Neuronal stem cell (in vitro differentiated cells): ENCODE measurements around the gene VWA5B2.

Source experiments
- DNase-seq: peaks from one replicate; pipeline ENCODE4 v3.0.0-alpha.2; 2013; ENCODE audit warnings: low spot score
- H2AFZ ChIP-seq: one replicate; pipeline ENCODE4 v1.6.1; 2013; ENCODE audit warnings: mild to moderate bottlenecking, low read length, inconsistent platforms
- H2AK5ac ChIP-seq: 2 replicates; pipeline ENCODE4 v1.6.1; 2013; ENCODE audit warnings: low read depth, mild to moderate bottlenecking, inconsistent platforms, low read length, moderate library complexity, mixed read lengths
- H2BK120ac ChIP-seq: 2 replicates; pipeline ENCODE4 v1.6.1; 2013; ENCODE audit warnings: low read depth, mild to moderate bottlenecking, inconsistent platforms, low read length, moderate library complexity, mixed read lengths
- H2BK12ac ChIP-seq: one replicate; pipeline ENCODE4 v1.6.1; 2013; ENCODE audit warnings: low read length, inconsistent platforms
- H2BK15ac ChIP-seq: 2 replicates; pipeline ENCODE4 v1.6.1; 2013; ENCODE audit warnings: mild to moderate bottlenecking, low read length, inconsistent platforms, mixed read lengths
- H2BK5ac ChIP-seq: one replicate; pipeline ENCODE4 v1.6.1; 2013; ENCODE audit warnings: inconsistent platforms, mild to moderate bottlenecking, low read length, moderate library complexity
- H3K14ac ChIP-seq: one replicate; pipeline ENCODE4 v1.6.1; 2013; ENCODE audit warnings: low read length, inconsistent platforms
- H3K18ac ChIP-seq: 2 replicates; pipeline ENCODE4 v1.6.1; 2013; ENCODE audit warnings: low read length, inconsistent platforms
- H3K23ac ChIP-seq: 2 replicates; pipeline ENCODE4 v1.6.1; 2013; ENCODE audit warnings: low read depth, mild to moderate bottlenecking, mixed read lengths, low read length, inconsistent platforms; ENCODE audit not compliant: poor library complexity
- H3K27ac ChIP-seq: replicated peaks from 3 replicates; pipeline ENCODE4 v1.5.1; 2013; ENCODE audit warnings: low read length, inconsistent platforms
- H3K27me3 ChIP-seq, 3 experiments: 2 replicates each; pipeline ENCODE4 v1.6.1; 2013; ENCODE audit warnings: low read length in 3 of 3, mild to moderate bottlenecking in 2 of 3, inconsistent platforms in 1 of 3, low read depth in 1 of 3, mixed read lengths in 1 of 3, moderate library complexity in 1 of 3; ENCODE audit not compliant: control insufficient read depth in 3 of 3, insufficient read depth in 3 of 3
- H3K36me3 ChIP-seq, 2 donors: replicated peaks in 1 of 2; 2 replicates each; pipeline ENCODE4 v1.6.1; 2013; ENCODE audit warnings: low read length in 2 of 2; ENCODE audit not compliant: control insufficient read depth in 2 of 2, insufficient read depth in 2 of 2
- H3K4ac ChIP-seq: 2 replicates; pipeline ENCODE4 v1.6.1; 2013; ENCODE audit warnings: inconsistent platforms, mild to moderate bottlenecking, low read length, moderate library complexity
- H3K4me1 ChIP-seq, 2 donors: 1 replicate in 1 of 2; 2 replicates in 1 of 2; pipeline ENCODE4 v1.6.1; 2013; ENCODE audit warnings: low read length in 2 of 2, low read depth in 1 of 2; ENCODE audit not compliant: control insufficient read depth in 2 of 2, insufficient read depth in 1 of 2
- H3K4me2 ChIP-seq: one replicate; pipeline ENCODE4 v1.6.1; 2013; ENCODE audit warnings: mild to moderate bottlenecking, low read length, inconsistent platforms; ENCODE audit not compliant: insufficient read depth, poor library complexity, severe bottlenecking
- H3K4me3 ChIP-seq, 2 donors: 2 replicates each; pipeline ENCODE4 v1.5.1; 2013; ENCODE audit warnings: low read length in 2 of 2, mild to moderate bottlenecking in 2 of 2, inconsistent platforms in 1 of 2, moderate library complexity in 1 of 2
- H3K79me1 ChIP-seq: one replicate; pipeline ENCODE4 v1.6.1; 2013; ENCODE audit warnings: low read depth, mild to moderate bottlenecking, inconsistent platforms, low read length, moderate library complexity
- H3K9ac ChIP-seq: one replicate; pipeline ENCODE4 v1.6.1; 2013; ENCODE audit warnings: mild to moderate bottlenecking, low read depth, low read length, inconsistent platforms; ENCODE audit not compliant: poor library complexity
- H3K9me3 ChIP-seq, 2 donors: replicated peaks in 1 of 2; 2 replicates each; pipeline versions ENCODE3 to v1.6.1; 2013; ENCODE audit warnings: low read length in 2 of 2, mild to moderate bottlenecking in 2 of 2, inconsistent platforms in 1 of 2, low read depth in 1 of 2, mixed read lengths in 1 of 2, moderate library complexity in 1 of 2; ENCODE audit not compliant: control insufficient read depth in 2 of 2, insufficient read depth in 1 of 2
- H4K8ac ChIP-seq: one replicate; pipeline ENCODE4 v1.6.1; 2013; ENCODE audit warnings: low read depth, mild to moderate bottlenecking, inconsistent platforms, low read length, moderate library complexity
- H4K91ac ChIP-seq: one replicate; pipeline ENCODE4 v1.6.1; 2013; ENCODE audit warnings: low read length, low read depth, mild to moderate bottlenecking, inconsistent platforms; ENCODE audit not compliant: poor library complexity
- WGBS, 2 donors: extraction: QIAGEN DNeasy Blood & Tissue Kit; methylation state at CpG; one replicate each; pipeline ENCODE4 v1.1.7; 2013; ENCODE audit warnings: missing lambda C conversion rate in 2 of 2, mixed read lengths in 1 of 2; ENCODE audit not compliant: insufficient read length in 2 of 2, insufficient replicate concordance in 1 of 2; ENCODE audit errors: extremely low coverage in 2 of 2; 5-methylcytosine and 5-hydroxymethylcytosine counted together

The VWA5B2 gene

GRCh38 chr3:184230081-184230602 is 757 bp downstream of the VWA5B2 start:
- no peak for DNase-seq
- H3K36me3 ChIP-seq: no peaks in the 10 kb centered on the region
- H2AK5ac ChIP-seq: peak overlapping the region; percentile 75
- H4K8ac ChIP-seq: no peak overlapping the region
- peaks cover 2% of the 10 kb centered on the region for H3K79me1 ChIP-seq
- H2BK12ac ChIP-seq: no peak overlapping the region
- H3K4me3 ChIP-seq: peak overlapping the region; percentile 46 to 68
- H3K9me3 ChIP-seq: peaks cover 0 to 2% of the 10 kb centered on the region in 2 donors
- peak overlapping the region; percentile 73 for H3K23ac ChIP-seq
- H3K18ac ChIP-seq: peak overlapping the region; percentile 89
- no peak overlapping the region for H2BK5ac ChIP-seq
- peak overlapping the region; percentile 82 for H3K14ac ChIP-seq
- H2AFZ ChIP-seq: peak overlapping the region; percentile 97
- no peak overlapping the region for H2BK15ac ChIP-seq
- WGBS, 2 donors: no CpG with 5 or more reads among the region's 61 CpGs
- H3K27ac ChIP-seq: no peak overlapping the region
- no peak overlapping the region for H3K9ac ChIP-seq
- peak overlapping the region; percentile 80 for H3K4me2 ChIP-seq
- no peak overlapping the region for H3K4ac ChIP-seq
- peaks cover 31 to 91% (median 56%) of the 10 kb centered on the region in 3 experiments for H3K27me3 ChIP-seq
- peaks cover 4 to 6% of the 10 kb centered on the region in 2 donors for H3K4me1 ChIP-seq
- no peak overlapping the region for H4K91ac ChIP-seq
- no peak overlapping the region for H2BK120ac ChIP-seq

GRCh38 chr3:184230603-184231528 is 1.5 kb downstream of the VWA5B2 start:
- H4K8ac ChIP-seq: no peak overlapping the region
- no peak overlapping the region for H3K27ac ChIP-seq
- H3K4me3 ChIP-seq: peak overlapping the region in 1 of 2 donors; percentile 68
- no peak overlapping the region for H3K9ac ChIP-seq
- peak overlapping the region; percentile 73 for H3K23ac ChIP-seq
- H3K18ac ChIP-seq: peak overlapping the region; percentile 80
- H2BK5ac ChIP-seq: no peak overlapping the region
- H2AFZ ChIP-seq: peak overlapping the region; percentile 97
- H3K79me1 ChIP-seq: peaks cover 2% of the 10 kb centered on the region
- no peaks in the 10 kb centered on the region for H3K36me3 ChIP-seq
- H4K91ac ChIP-seq: no peak overlapping the region
- H2BK15ac ChIP-seq: no peak overlapping the region
- H3K4me2 ChIP-seq: peak overlapping the region; percentile 80
- peaks cover 31 to 94% (median 56%) of the 10 kb centered on the region in 3 experiments for H3K27me3 ChIP-seq
- no CpG with 5 or more reads among the region's 79 CpGs for WGBS, 2 donors
- no peak overlapping the region for H2BK12ac ChIP-seq
- H3K9me3 ChIP-seq: peaks cover 0 to 2% of the 10 kb centered on the region in 2 donors
- H3K4me1 ChIP-seq: peaks cover 4 to 7% of the 10 kb centered on the region in 2 donors
- no peak overlapping the region for H2BK120ac ChIP-seq
- H2AK5ac ChIP-seq: peak overlapping the region; percentile 75
- H3K14ac ChIP-seq: peak overlapping the region; percentile 82
- H3K4ac ChIP-seq: no peak overlapping the region
- DNase-seq: no peak

- Histone ChIP-seq H3K27me3 (peaks cover 31 to 95% (median 56%) of the 10 kb centered on the region in 3 experiments), H3K18ac (no peak overlapping the region), H3K27ac (no peak overlapping the region), H4K91ac (no peak overlapping the region), H3K4ac (no peak overlapping the region), H2BK120ac (no peak overlapping the region), H3K4me1 (peaks cover 4 to 7% of the 10 kb centered on the region in 2 donors), H3K9me3 (peaks cover 0 to 2% of the 10 kb centered on the region in 2 donors), H3K4me2 (no peak overlapping the region), H3K36me3 (no peaks in the 10 kb centered on the region), H3K23ac (no peak overlapping the region), H3K79me1 (peaks cover 2% of the 10 kb centered on the region), H4K8ac (no peak overlapping the region), H2BK15ac (no peak overlapping the region), H2BK12ac (no peak overlapping the region), H3K14ac (no peak overlapping the region), H2AK5ac (no peak overlapping the region), H2AFZ (no peak overlapping the region), H3K4me3 (peak overlapping the region in 1 of 2 donors; percentile 21), H2BK5ac (no peak overlapping the region), H3K9ac (no peak overlapping the region)
- no peak for DNase-seq
- no CpG with 5 or more reads among the region's 3 CpGs for WGBS, 2 donors
Measured at GRCh38 chr3:184231671-184232070, 2.3 kb downstream of the VWA5B2 start.
